WERI-Rb-1 (cell line): ENCODE measurements around the gene LGALS7B.
"Not testable (repeated sequence)": the region's sequence is repeated elsewhere in the genome, so short reads cannot be mapped to it uniquely, and the experiment has no call there.

Source experiments
- DNase-seq: peaks from one replicate; pipeline ENCODE4 v3.0.0-alpha.2; 2020
- H3K27ac ChIP-seq: fragments of 250-450 bp; sonication (Bioruptor Pico); 2 replicates; pipeline ENCODE4 v1.5.1; 2020; ENCODE audit warnings: mild to moderate bottlenecking, moderate library complexity
- H3K27me3 ChIP-seq: fragments of 250-450 bp; sonication (Bioruptor Pico); 2 replicates; pipeline ENCODE4 v1.5.1; 2021; ENCODE audit warnings: mild to moderate bottlenecking, low read depth, moderate library complexity; ENCODE audit not compliant: insufficient read depth, severe bottlenecking
- H3K36me3 ChIP-seq: fragments of 250-450 bp; sonication (Bioruptor Pico); 2 replicates; pipeline ENCODE4 v1.5.1; 2020; ENCODE audit warnings: mild to moderate bottlenecking, moderate library complexity
- H3K4me3 ChIP-seq: 2 replicates; pipeline ENCODE4 v1.5.1; 2011; ENCODE audit warnings: low read depth, mild to moderate bottlenecking, control low read depth, low read length
- H3K9me3 ChIP-seq: fragments of 250-450 bp; sonication (Bioruptor Pico); 2 replicates; pipeline ENCODE4 v1.5.1; 2021; ENCODE audit warnings: mild to moderate bottlenecking, moderate library complexity; ENCODE audit not compliant: severe bottlenecking
- CTCF ChIP-seq: IDR thresholded peaks from 2 replicates; pipeline ENCODE4 v1.5.1; 2011; ENCODE audit warnings: low read depth, mild to moderate bottlenecking, control low read depth, inconsistent platforms, low read length

The LGALS7B gene

GRCh38 chr19:38813323-38813722 is 24.3 kb downstream of the LGALS7B start:
- H3K27me3 ChIP-seq: no peaks in the 10 kb centered on the region
- H3K9me3 ChIP-seq: no peaks in the 10 kb centered on the region
- H3K4me3 ChIP-seq: no peak overlapping the region
- H3K36me3 ChIP-seq: peaks cover 31% of the 10 kb centered on the region
- no peak for TF ChIP-seq CTCF
- no peak overlapping the region for H3K27ac ChIP-seq
- DNase-seq: no peak

DNA sequence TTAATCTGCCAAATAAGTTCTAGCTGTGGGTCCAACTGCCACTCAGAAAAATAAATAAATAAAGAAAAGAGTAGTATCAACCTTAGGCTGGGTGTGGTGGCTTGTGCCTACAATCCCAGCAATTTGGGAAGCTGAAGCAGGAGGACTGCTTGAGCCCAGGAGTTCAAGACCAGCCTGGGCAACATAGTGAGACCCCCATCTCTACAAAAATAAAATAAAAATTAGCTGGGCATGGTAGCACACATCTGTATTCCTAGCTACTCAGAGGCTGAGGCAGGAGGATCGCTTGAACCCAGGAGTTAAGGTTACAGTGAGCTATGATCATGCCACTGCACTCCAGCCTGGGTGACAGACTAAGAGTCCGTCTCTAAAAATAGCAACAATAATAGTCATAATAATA is 24.9 kb downstream of the LGALS7B start:
- not testable (repeated sequence) for H3K27me3 ChIP-seq, H3K9me3 ChIP-seq, H3K4me3 ChIP-seq, DNase-seq
- peaks cover 31% of the 10 kb centered on the region for H3K36me3 ChIP-seq
- H3K27ac ChIP-seq: 0 out of 2 replicates have a peak overlapping the region, but pooled peaks have one; percentile 10

DNA sequence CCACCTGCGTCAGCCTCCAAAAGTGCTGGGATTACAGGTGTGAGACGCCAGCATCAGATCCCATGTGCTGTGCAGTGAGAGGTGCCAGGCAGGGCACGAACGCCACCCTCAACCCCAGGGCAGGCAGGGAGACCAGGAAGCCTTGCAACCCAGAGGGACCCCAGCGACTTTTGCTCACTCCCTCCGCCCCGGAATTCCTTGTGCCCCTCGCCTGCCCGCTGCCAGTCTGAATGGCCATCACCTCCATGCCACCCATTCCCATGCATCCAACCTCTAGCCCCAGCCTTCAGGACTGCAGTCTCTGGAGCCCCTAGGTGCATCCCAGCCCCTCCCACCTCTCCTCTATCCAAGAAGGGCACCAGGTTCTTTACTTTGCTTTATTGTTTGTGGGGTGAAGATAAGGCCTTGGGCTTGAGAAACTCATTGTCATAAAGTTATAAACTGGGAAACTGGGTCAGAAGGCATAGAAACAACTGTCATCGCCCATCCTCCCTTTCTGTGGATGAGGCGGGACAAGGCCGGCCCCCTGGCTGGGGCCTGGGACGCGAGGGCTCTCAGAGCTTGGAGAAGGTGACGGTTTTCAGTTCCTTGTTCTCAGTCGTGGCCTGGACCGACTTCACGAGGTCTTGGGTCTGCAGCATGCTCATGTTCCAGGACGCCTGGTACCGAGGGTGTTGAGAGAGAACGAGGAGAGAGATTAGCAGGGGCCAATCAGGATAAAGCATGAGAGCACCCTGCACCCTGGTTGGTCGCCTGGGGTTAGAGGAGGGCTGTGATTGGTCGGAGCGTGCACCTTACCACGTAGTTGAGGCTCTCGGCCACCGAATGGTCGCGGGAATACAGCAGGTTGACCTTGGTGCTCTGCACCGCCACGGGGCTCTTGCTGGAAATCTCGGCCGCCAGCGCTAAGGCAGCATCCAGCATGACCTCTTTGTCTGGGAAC is 26.3 kb downstream of the LGALS7B start:
- DNase-seq: no peak
- no peaks in the 10 kb centered on the region for H3K27me3 ChIP-seq

GRCh38 chr19:38816131-38816750 is 27.2 kb downstream of the LGALS7B start:
- H3K9me3 ChIP-seq: no peaks in the 10 kb centered on the region
- no peak for TF ChIP-seq CTCF
- H3K27me3 ChIP-seq: no peaks in the 10 kb centered on the region
- DNase-seq: no peak
- H3K27ac ChIP-seq: no peak overlapping the region
- H3K4me3 ChIP-seq: no peak overlapping the region
- peaks cover 33% of the 10 kb centered on the region for H3K36me3 ChIP-seq

More for the DNA sequence above, 26.3 kb downstream of the LGALS7B start:
- Histone ChIP-seq H3K9me3 (no peaks in the 10 kb centered on the region), H3K4me3 (no peak overlapping the region), H3K27ac (no peak overlapping the region; the same call in 1 of the 2 replicates), H3K36me3 (peaks cover 31% of the 10 kb centered on the region)
- TF ChIP-seq CTCF: no peak

- Histone ChIP-seq H3K36me3 (peaks cover 33% of the 10 kb centered on the region), H3K4me3 (no peak overlapping the region), H3K9me3 (no peaks in the 10 kb centered on the region), H3K27me3 (no peaks in the 10 kb centered on the region), H3K27ac (no peak overlapping the region)
- TF ChIP-seq CTCF: no peak
- no peak for DNase-seq
Measured at GRCh38 chr19:38817081-38817480, 28.1 kb downstream of the LGALS7B start.

- Histone ChIP-seq H3K36me3 (peaks cover 41% of the 10 kb centered on the region), H3K27me3 (no peaks in the 10 kb centered on the region), H3K9me3 (no peaks in the 10 kb centered on the region), H3K4me3 (no peak overlapping the region), H3K27ac (peak overlapping the region; percentile 66)
- no peak for TF ChIP-seq CTCF
- DNase-seq: peak; percentile 82
Measured at GRCh38 chr19:38819231-38819920, 30.4 kb downstream of the LGALS7B start.

DNA sequence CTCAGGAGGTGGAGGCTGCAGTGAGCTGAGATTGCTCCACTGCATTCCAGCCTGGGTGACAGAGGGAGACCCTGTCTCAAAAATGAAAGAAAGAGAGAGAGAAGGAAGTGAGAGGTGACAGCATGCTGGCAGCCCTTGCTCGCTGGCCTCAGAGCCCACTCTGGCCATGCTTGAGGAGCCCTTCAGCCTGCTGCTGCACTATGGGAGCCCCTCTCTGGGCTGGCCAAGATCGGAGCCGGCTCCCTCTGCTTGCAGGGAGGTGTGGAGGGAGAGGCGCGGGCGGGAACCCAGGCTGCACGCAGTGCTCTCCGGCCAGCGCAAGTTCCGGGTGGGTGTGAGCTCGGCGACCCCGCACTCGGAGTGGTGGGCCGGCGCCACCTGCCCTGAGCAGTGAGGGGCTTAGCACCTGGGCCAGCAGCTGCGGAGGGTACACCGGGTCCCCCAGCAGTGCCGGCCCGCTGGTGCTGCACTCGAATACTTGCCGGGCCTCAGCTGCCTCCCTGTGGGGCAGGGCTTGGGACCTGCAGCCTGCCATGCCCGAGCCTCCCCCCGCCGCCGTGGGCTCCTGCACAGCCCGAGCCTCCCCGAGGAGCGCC is 32.3 kb downstream of the LGALS7B start:
- H3K4me3 ChIP-seq, DNase-seq, H3K27me3 ChIP-seq, H3K27ac ChIP-seq, H3K9me3 ChIP-seq: not testable (repeated sequence)
- H3K36me3 ChIP-seq: peaks cover 25% of the 10 kb centered on the region

GRCh38 chr19:38825936-38826335 is 36.9 kb downstream of the LGALS7B start:
- DNase-seq, H3K4me3 ChIP-seq, H3K27me3 ChIP-seq, H3K27ac ChIP-seq, H3K9me3 ChIP-seq: not testable (repeated sequence)
- peaks cover 40% of the 10 kb centered on the region for H3K36me3 ChIP-seq
